ENCODE data around the gene GAS2. TPM values are rescaled to one million over a fixed set of nuclear protein-coding genes. Genes with fewer than 3 reads are reported as not detected.
A peak's percentile ranks its signal among the peaks of the same experiment; 100 is the strongest.

Gene GAS2
- total RNA-seq, 1 donor from 2014 or later = 10.3 TPM

DNA sequence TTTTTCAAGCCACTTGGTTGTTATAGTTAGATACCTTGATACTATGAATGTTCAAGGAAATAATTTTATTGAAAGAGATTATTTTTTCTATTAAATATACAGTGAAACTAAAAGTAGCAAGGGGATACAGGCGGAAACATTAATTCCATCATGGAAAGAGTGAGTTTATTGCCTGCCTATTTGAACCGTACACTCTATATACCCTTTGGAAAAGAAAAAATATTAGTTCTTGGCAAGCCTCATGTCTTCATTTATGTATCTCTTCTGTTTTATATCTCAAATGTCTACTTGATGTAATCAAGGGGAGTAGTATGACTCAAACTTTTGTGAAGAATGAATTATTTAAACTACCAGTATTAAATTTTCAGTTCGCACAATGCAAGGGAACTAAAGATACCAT lies 54.0 kb downstream of the GAS2 start:
- H3K4me3 ChIP-seq (ENCODE audit: low read depth, low read length) = no peak overlapping the region
- no peak for TF ChIP-seq CTCF (conservative IDR thresholded peaks at IDR 0.05; ENCODE audit: low read depth, low read length)
- no peak for DNase-seq (ENCODE audit: low read depth)

DNA sequence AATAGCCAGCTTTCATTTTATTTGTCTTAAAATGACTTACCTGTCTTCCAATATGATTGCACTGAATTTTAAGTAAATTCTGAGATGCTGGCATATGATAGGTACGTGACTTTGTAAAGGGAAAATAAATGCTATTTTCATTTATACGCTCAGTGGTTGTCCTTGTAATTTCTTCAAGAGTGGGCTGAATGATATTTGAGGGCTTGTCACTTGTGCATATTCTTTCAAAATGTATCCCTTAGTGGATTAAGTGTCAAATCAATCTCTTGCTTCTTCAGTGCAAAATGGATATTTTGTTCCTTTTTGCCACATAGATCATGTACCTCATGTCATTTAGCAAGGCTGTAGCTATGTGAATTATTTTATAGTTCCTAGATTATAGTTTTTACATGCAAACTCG lies 56.9 kb downstream of the GAS2 start:
- DNase-seq (ENCODE audit: low read depth) = no peak
- no peak for TF ChIP-seq CTCF (conservative IDR thresholded peaks at IDR 0.05; ENCODE audit: low read depth, low read length)
- H3K4me3 ChIP-seq (ENCODE audit: low read depth, low read length) = no peak overlapping the region

DNA sequence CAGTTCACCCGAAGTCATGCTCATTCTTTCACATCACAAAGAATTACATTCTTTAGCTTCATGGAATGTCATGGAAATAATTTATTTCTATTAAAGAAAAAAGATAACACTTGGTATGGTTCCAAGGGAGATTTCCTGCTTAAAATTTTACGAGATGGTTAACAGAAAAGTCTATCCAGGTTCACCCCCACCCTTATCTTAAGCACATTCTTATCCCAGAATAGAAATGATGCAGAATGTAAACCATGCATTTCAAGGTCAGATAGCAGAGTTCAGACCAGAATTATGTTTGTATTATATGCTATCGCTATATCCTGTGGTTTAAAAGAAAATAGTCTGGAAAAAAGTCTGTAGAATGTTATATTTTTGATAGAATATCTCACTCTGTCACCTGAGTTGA lies 58.7 kb downstream of the GAS2 start:
- no peak for DNase-seq (ENCODE audit: low read depth)
- no peak for TF ChIP-seq CTCF (conservative IDR thresholded peaks at IDR 0.05; ENCODE audit: low read depth, low read length)
- H3K4me3 ChIP-seq (ENCODE audit: low read depth, low read length) = no peak overlapping the region

- H3K4me3 ChIP-seq (ENCODE audit: low read depth, low read length) = no peak overlapping the region
- TF ChIP-seq CTCF (conservative IDR thresholded peaks at IDR 0.05; ENCODE audit: low read depth, low read length) = no peak
- no peak for DNase-seq (ENCODE audit: low read depth)
These were observed 62.4 kb downstream of the GAS2 start for GRCh38 chr11:22728600-22729389.

DNA sequence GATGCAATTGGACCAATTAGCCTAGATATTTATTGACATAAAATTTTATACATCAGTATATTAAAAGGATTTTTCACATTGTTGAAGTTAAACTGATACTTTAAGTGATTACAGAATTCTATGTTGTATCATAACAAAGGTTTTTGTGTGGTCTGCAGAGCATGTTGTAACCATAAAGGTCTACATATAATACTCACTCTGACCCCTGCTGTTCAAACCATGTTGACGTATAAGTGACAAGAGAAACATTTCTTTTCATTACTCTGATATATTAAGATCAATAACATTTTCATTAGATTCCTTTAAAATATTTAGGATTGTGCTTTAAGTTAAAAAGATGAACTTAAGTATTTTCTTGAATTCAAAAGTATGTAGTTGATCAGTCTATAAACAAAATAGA lies 63.9 kb downstream of the GAS2 start:
- DNase-seq (ENCODE audit: low read depth) = no peak
- H3K4me3 ChIP-seq (ENCODE audit: low read depth, low read length) = no peak overlapping the region
- peak; percentile 25 for TF ChIP-seq CTCF (conservative IDR thresholded peaks at IDR 0.05; ENCODE audit: low read depth, low read length)

DNA sequence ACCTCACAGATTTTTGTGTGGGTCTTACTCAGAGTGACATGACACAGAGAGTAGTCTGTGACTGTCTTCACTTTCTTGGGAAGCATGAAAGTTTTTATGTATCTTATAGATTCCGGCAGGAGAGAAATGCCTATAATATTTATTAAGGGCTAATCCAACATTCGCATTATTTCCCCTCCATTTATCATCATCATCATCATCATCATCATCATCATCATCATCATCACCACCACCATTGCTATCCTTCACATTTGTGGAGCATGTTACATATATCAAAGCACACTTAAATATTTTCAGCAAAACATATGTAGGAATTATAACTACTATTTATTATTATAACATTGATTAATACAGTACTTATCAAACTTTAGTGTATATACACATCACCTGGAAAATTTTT lies 66.2 kb downstream of the GAS2 start:
- no peak for TF ChIP-seq CTCF (conservative IDR thresholded peaks at IDR 0.05; ENCODE audit: low read depth, low read length)
- no peak for DNase-seq (ENCODE audit: low read depth)
- H3K4me3 ChIP-seq (ENCODE audit: low read depth, low read length) = no peak overlapping the region
